ENCODE results near the gene CMTM7.
"Not testable (repeated sequence)": the region's sequence is repeated elsewhere in the genome, so short reads cannot be mapped to it uniquely, and the experiment has no call there.

The CMTM7 gene

GRCh38 chr3:32438596-32439344 lies 47.1 kb downstream of the CMTM7 start:
- DNase-seq = no peak

- not testable (repeated sequence) for DNase-seq
Observed at GRCh38 chr3:32439421-32439820, 47.8 kb downstream of the CMTM7 start.

GRCh38 chr3:32440611-32441350 lies 49.1 kb downstream of the CMTM7 start:
- DNase-seq = no peak

GRCh38 chr3:32442766-32443165 lies 51.1 kb downstream of the CMTM7 start:
- DNase-seq = no peak

GRCh38 chr3:32443478-32443877 lies 51.8 kb downstream of the CMTM7 start:
- no peak for DNase-seq

GRCh38 chr3:32447865-32448400 lies 56.3 kb downstream of the CMTM7 start:
- DNase-seq = no peak

GRCh38 chr3:32448686-32449474 lies 57.2 kb downstream of the CMTM7 start:
- no peak for DNase-seq

GRCh38 chr3:32449691-32450090 lies 58.0 kb downstream of the CMTM7 start:
- no peak for DNase-seq

GRCh38 chr3:32450426-32450825 lies 58.8 kb downstream of the CMTM7 start:
- no peak for DNase-seq

- DNase-seq = no peak
Observed at GRCh38 chr3:32450992-32451659, 59.5 kb downstream of the CMTM7 start.

- DNase-seq = no peak
Observed at GRCh38 chr3:32452009-32452408, 60.4 kb downstream of the CMTM7 start.

- no peak for DNase-seq
Observed at GRCh38 chr3:32453346-32453745, 61.7 kb downstream of the CMTM7 start.

GRCh38 chr3:32454111-32454510 lies 62.5 kb downstream of the CMTM7 start:
- DNase-seq = no peak

- no peak for DNase-seq
Observed at GRCh38 chr3:32454731-32455608, 63.3 kb downstream of the CMTM7 start.

GRCh38 chr3:32455609-32456428 lies 64.2 kb downstream of the CMTM7 start:
- DNase-seq = no peak

- no peak for DNase-seq
Observed at GRCh38 chr3:32456429-32457130, 64.9 kb downstream of the CMTM7 start.

GRCh38 chr3:32457971-32458471 lies 66.4 kb downstream of the CMTM7 start:
- DNase-seq = peak; percentile 50

- no peak for DNase-seq
Observed at GRCh38 chr3:32459450-32459849, 67.8 kb downstream of the CMTM7 start.

- DNase-seq = peak; percentile 68
Observed at GRCh38 chr3:32460031-32460749, 68.5 kb downstream of the CMTM7 start.
